ENCODE results near the gene RGCC. TPM values are rescaled to one million over a fixed set of nuclear protein-coding genes. Genes with fewer than 3 reads are reported as not detected.

RGCC gene
- total RNA-seq, 1 experiment from 2014 or later = 3.4 TPM

GRCh38 chr13:41514853-41515395, 57.6 kb downstream of the RGCC start:
- H3K4me1 ChIP-seq (replicated peaks; ENCODE audit: insufficient read depth) = no peaks in the 10 kb centered on the region
- no peaks in the 10 kb centered on the region for H4K20me1 ChIP-seq (ENCODE audit: insufficient read depth)
- CTCF ChIA-PET = no interaction called here
- H3K9me2 ChIP-seq (ENCODE audit: insufficient read depth) = no peaks in the 10 kb centered on the region
- no peak overlapping the region for H3K4me3 ChIP-seq
- H3K27ac ChIP-seq = no peak overlapping the region
- H2AFZ ChIP-seq = no peak overlapping the region
- no peaks in the 10 kb centered on the region for H3K27me3 ChIP-seq (ENCODE audit: insufficient read depth, low read depth)
- H3F3A ChIP-seq (ENCODE audit: insufficient read depth, low read depth) = no peaks in the 10 kb centered on the region
- TF ChIP-seq EZH2 (IDR thresholded peaks at IDR 0.05; ENCODE audit: low read depth) (no peak), CTCF (conservative IDR thresholded peaks at IDR 0.05) (no peak)
- H3K36me3 ChIP-seq (ENCODE audit: low read depth) = no peaks in the 10 kb centered on the region
- intact Hi-C loops (cut with micrococcal nuclease; ENCODE audit: unreplicated experiment) = no loop called here
- H3K9me3 ChIP-seq (ENCODE audit: insufficient read depth, low read depth) = no peaks in the 10 kb centered on the region
- DNase-seq = no peak
- no peaks in the 10 kb centered on the region for H3K79me2 ChIP-seq (ENCODE audit: low read depth)
- POLR2A ChIA-PET (ENCODE audit: unreplicated experiment) = no interaction called here
- H3K4me2 ChIP-seq = no peak overlapping the region
- no TSS peak for BruUV-seq (replicated peaks)

- Histone ChIP-seq H3K9me2 (ENCODE audit: insufficient read depth) (no peaks in the 10 kb centered on the region), H3F3A (ENCODE audit: insufficient read depth, low read depth) (no peaks in the 10 kb centered on the region), H3K27ac (no peak overlapping the region), H3K4me2 (no peak overlapping the region), H3K27me3 (ENCODE audit: insufficient read depth, low read depth) (no peaks in the 10 kb centered on the region), H3K9me3 (ENCODE audit: insufficient read depth, low read depth) (no peaks in the 10 kb centered on the region), H3K4me1 (replicated peaks; ENCODE audit: insufficient read depth) (no peaks in the 10 kb centered on the region), H4K20me1 (ENCODE audit: insufficient read depth) (no peaks in the 10 kb centered on the region), H3K4me3 (no peak overlapping the region), H2AFZ (no peak overlapping the region), H3K79me2 (ENCODE audit: low read depth) (no peaks in the 10 kb centered on the region), H3K36me3 (ENCODE audit: low read depth) (no peaks in the 10 kb centered on the region)
- CTCF ChIA-PET = no interaction called here
- intact Hi-C loops (cut with micrococcal nuclease; ENCODE audit: unreplicated experiment) = no loop called here
- TF ChIP-seq EZH2 (IDR thresholded peaks at IDR 0.05; ENCODE audit: low read depth) (no peak), CTCF (conservative IDR thresholded peaks at IDR 0.05) (no peak)
- POLR2A ChIA-PET (ENCODE audit: unreplicated experiment) = no interaction called here
- no TSS peak for BruUV-seq (replicated peaks)
- no peak for DNase-seq
Observed at GRCh38 chr13:41515491-41516139, 58.3 kb downstream of the RGCC start.

- intact Hi-C loops (cut with micrococcal nuclease; ENCODE audit: unreplicated experiment) = no loop called here
- no peaks in the 10 kb centered on the region for H3K36me3 ChIP-seq (ENCODE audit: low read depth)
- no peaks in the 10 kb centered on the region for H3K4me1 ChIP-seq (replicated peaks; ENCODE audit: insufficient read depth)
- no peaks in the 10 kb centered on the region for H3K27me3 ChIP-seq (ENCODE audit: insufficient read depth, low read depth)
- no peak overlapping the region for H2AFZ ChIP-seq
- no peak overlapping the region for H3K4me2 ChIP-seq
- H3K9me2 ChIP-seq (ENCODE audit: insufficient read depth) = no peaks in the 10 kb centered on the region
- DNase-seq = no peak
- H3K4me3 ChIP-seq = no peak overlapping the region
- no TSS peak for BruUV-seq (replicated peaks)
- H3K79me2 ChIP-seq (ENCODE audit: low read depth) = no peaks in the 10 kb centered on the region
- no peak for TF ChIP-seq CTCF (conservative IDR thresholded peaks at IDR 0.05)
- TF ChIP-seq EZH2 (IDR thresholded peaks at IDR 0.05; ENCODE audit: low read depth) = no peak
- no peaks in the 10 kb centered on the region for H3F3A ChIP-seq (ENCODE audit: insufficient read depth, low read depth)
- ChIA-PET POLR2A (ENCODE audit: unreplicated experiment) (no interaction called here), CTCF (no interaction called here)
- H3K9me3 ChIP-seq (ENCODE audit: insufficient read depth, low read depth) = no peaks in the 10 kb centered on the region
- H4K20me1 ChIP-seq (ENCODE audit: insufficient read depth) = no peaks in the 10 kb centered on the region
- H3K27ac ChIP-seq = no peak overlapping the region
Observed at GRCh38 chr13:41516166-41516565, 58.8 kb downstream of the RGCC start.
